Astrocyte (in vitro differentiated cells and primary cell): Measurements from ENCODE around the gene CALCOCO2.

Source experiments
- CTCF ChIP-seq: IDR thresholded peaks from 2 replicates; pipeline ENCODE4 v1.5.1; 2011; ENCODE audit warnings: low read depth, mild to moderate bottlenecking, inconsistent platforms, low read length, moderate library complexity; ENCODE audit not compliant: insufficient read depth
- EZH2 ChIP-seq: IDR thresholded peaks from 2 replicates; pipeline ENCODE4 v1.6.1; 2012; ENCODE audit warnings: mild to moderate bottlenecking, low read length, inconsistent platforms; ENCODE audit not compliant: insufficient read depth

- no peak for TF ChIP-seq CTCF
- no peak for TF ChIP-seq EZH2
Observed at GRCh38 chr17:48795444-48796162, 35.2 kb upstream of the CALCOCO2 start.
